Measurements from ENCODE around the gene SCYL2.

The SCYL2 gene

DNA sequence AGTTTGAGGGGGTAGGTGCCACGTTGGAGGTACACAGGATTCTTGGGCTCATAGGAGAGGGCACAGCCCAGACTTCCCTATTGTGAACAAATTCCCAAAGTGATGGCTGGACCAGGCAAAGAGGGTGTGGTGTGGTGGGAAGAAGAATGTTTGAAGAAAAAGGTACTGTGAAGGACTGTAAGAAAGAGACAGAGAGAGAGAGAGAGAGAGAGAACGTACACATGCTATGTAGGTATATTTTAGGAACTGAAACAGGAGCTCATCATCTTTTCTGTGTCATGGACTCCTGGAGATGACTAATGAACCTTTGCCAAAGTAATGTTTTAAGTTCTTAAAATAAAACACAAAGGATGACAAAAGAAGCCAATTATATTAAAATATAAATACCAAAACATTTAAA is 114.4 kb downstream of the SCYL2 start:
- no peak for DNase-seq (ENCODE audit: low read depth)

DNA sequence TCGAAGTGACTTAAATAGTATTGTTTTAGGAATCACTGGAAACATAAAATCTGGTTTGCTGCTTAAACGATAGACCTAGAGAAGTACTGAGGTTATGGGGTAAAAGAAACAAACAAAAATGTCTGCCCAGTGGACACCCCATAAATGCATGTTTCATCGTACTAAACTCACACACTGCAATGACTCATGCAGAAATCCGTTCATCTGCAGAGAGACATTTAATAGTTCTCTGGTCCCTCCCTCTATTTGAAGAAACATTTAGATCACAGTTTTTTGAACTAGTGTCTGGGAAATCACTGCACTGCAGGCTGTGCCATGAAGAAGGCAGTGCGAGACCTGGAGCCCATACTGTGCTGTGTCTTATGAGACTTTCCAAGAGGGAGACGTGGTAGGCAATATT is 115.4 kb downstream of the SCYL2 start:
- DNase-seq (ENCODE audit: low read depth), result no peak

DNA sequence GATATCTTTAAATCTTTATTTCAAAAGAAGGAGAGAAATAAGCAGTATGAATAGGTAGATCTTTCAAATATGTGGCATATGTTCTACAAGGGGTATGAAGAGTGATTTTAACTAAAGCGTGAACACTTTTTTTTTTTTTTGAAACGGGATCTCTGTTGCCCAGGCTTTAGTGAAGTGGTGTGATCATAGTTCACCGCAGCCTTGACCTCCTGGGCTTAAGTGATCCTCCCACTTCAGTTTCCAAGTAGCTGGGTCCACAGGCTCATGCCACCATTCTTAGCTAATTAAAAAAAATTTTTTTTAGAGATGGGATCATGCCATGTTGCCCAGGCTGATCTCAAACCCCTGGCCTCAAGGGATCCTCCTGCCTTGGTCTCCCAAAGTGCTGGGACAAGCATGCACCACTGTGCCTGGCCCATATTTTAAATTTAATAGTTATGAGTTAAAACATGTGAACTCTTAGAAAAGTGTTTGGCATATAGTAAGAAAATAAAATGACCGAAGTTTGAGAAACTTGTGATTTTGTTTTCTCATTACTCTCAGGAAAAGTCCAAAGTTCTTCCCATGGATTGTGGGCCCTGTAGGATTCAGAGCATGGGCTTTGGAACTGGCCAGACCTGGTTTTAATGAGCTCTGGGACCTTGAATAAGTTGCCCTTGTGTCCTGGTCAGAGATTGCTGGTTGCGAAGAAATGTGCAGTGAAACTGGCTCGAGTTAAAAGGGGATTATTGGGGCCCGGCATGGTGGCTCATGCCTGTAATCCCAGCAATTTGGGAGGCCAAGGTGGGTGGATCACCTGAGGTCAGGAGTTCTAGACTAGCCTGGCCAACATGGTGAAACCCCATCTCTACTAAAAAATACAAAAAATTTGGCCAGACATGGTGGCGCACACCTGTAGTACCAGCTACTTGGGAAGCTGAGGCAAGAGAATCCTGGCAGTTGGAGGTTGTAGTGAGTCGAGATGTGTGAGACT is 116.9 kb downstream of the SCYL2 start:
- DNase-seq (ENCODE audit: low read depth), result no peak

DNA sequence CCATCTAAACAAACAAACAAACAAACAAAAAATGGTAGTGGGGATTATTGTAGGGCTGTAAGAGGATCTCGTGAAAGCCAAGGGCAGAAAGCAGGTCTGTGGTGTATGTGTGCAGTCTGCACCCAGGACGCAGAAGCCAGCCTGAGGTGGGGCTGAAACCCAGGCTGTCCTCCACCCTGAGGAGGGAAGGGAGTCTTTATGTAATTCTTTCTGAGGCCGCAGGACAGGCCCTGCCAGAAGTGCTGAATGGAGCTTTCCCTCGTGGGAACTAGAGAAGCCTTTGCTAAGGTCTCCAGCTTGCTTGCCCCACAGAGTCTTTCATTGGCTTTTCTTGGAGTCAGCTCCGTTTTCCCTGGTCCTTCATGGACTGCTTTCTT is 117.6 kb downstream of the SCYL2 start:
- no peak for DNase-seq (ENCODE audit: low read depth)

DNA sequence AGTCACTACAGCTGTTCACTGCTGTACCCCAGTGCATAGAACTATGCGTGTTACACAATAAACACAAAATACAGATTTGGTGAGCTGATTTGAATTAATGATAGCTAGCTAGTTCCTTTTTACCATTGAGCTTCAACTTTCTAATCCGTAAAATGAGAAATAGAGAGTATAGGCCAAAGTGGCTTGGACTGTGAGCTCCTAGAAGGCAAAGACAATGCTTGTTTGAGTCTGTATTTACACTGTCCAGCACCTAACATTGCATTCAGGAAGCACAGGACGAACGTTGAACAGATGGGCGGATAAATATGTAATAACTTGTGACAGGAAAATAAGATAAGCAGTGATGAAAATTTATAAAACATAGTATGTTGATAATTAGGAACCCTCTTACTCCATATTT is 121.4 kb downstream of the SCYL2 start:
- DNase-seq (ENCODE audit: low read depth), result no peak
